ENCODE results near the gene TRPM1.

Gene TRPM1

GRCh38 chr15:31021067-31021665, 80.4 kb downstream of the TRPM1 start:
- no peak for TF ChIP-seq CTCF (IDR thresholded peaks at IDR 0.05; ENCODE audit: borderline replicate concordance, insufficient read depth, low read depth, low read length)
- no peak overlapping the region for H3K4me3 ChIP-seq (ENCODE audit: low read depth, low read length)

DNA sequence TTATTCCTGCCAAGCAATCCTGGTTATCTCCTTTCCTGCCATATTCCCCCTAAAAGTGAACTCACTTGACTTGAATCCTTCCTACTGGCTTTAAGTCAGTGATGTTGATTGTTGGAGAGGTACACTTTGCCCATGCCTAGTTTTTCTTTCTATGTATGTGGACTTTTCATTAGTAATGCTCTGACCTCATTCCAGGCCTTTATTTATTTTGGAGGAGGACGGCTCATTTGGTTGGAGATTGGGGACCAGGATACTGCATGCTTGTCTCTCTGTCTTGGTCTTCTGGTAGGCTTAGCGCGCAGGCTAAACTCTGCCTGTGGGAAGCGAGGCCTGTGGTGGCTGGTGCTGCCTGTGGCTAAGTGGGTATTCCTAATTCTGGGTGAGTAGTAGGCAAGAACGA, 81.0 kb downstream of the TRPM1 start:
- H3K4me3 ChIP-seq (ENCODE audit: low read depth, low read length) = no peak overlapping the region
- TF ChIP-seq CTCF (IDR thresholded peaks at IDR 0.05; ENCODE audit: borderline replicate concordance, insufficient read depth, low read depth, low read length) = no peak

DNA sequence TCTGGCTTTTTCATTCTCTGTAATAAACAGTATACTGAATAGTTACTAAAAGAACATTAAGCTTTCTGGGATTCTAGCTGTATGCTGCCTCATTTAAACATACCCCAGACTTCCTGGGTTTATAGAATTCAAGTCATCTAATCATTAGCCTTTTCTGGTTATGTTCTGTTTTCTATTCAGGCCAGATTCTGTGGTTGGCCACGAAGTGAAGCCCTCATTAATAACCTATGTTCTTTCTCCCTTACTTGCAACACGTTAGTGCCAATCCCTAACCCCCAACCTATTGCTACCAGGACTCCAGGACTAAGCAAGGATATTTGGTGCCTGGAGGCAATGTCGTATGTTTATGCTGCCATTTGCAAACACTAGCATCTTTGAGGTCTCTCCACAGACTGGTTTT, 81.5 kb downstream of the TRPM1 start:
- H3K4me3 ChIP-seq (ENCODE audit: low read depth, low read length) = no peak overlapping the region
- TF ChIP-seq CTCF (IDR thresholded peaks at IDR 0.05; ENCODE audit: borderline replicate concordance, insufficient read depth, low read depth, low read length) = no peak

DNA sequence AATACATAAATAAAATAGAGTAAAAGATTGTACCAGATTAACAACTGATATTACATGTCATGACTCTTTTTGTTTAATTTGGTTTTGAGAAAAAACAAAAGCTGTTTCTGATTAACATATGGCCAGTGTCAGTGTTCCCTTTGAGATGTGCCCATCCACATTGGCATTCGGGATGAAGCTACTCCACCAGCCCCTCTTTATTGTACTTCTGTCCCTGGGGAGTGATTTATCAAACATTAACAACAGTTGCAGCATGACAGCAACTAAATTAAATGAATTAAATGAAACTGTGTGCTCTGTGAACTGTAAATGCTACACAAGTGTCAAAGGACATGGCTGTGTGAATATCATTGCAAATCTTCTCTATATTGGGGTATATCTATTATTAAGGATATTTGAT, 84.2 kb downstream of the TRPM1 start:
- TF ChIP-seq CTCF (IDR thresholded peaks at IDR 0.05; ENCODE audit: borderline replicate concordance, insufficient read depth, low read depth, low read length) = no peak
- no peak overlapping the region for H3K4me3 ChIP-seq (ENCODE audit: low read depth, low read length)

GRCh38 chr15:31016446-31016915, 85.0 kb downstream of the TRPM1 start:
- H3K4me3 ChIP-seq (ENCODE audit: low read depth, low read length) = no peak overlapping the region
- TF ChIP-seq CTCF (IDR thresholded peaks at IDR 0.05; ENCODE audit: borderline replicate concordance, insufficient read depth, low read depth, low read length) = no peak

GRCh38 chr15:31014608-31014925, 87.0 kb downstream of the TRPM1 start:
- TF ChIP-seq CTCF (IDR thresholded peaks at IDR 0.05; ENCODE audit: borderline replicate concordance, insufficient read depth, low read depth, low read length) = no peak
- H3K4me3 ChIP-seq (ENCODE audit: low read depth, low read length) = no peak overlapping the region

- no peak overlapping the region for H3K4me3 ChIP-seq (ENCODE audit: low read depth, low read length)
- TF ChIP-seq CTCF (IDR thresholded peaks at IDR 0.05; ENCODE audit: borderline replicate concordance, insufficient read depth, low read depth, low read length) = no peak
Observed at GRCh38 chr15:31013863-31014607, 87.5 kb downstream of the TRPM1 start.

Data from GM12875 (cell line).